Cortex of kidney (tissue), 1 donor: ENCODE results near the gene RAB3C.
"Not testable (repeated sequence)": the region's sequence is repeated elsewhere in the genome, so short reads cannot be mapped to it uniquely, and the experiment has no call there.

Experiments used
- DNase-seq: peaks from one replicate; lab custom pipeline; 2025; lab: John Stamatoyannopoulos, UW

RAB3C gene

DNA sequence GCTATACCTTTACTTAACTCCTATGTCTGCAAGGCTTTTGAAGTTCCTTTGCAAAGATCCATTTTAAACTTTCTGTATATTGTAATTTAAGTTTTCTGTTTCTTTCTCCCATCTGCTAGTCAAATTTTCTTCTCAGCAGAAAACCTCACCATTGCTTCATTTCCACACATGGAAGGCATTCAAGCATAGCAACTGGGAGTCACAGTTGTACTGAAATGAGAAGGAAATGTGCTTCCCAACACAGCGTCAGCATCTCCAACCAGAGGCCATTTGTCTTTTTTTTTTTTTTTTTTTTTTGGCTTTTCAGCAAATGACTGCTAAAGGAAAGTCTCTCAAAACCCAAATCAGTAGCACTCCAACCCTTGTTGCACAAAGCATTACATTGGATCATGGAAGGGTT is 92.5 kb downstream of the RAB3C start:
- DNase-seq: no peak

- DNase-seq: no peak
Observed at GRCh38 chr5:58677650-58678049, 94.8 kb downstream of the RAB3C start.

GRCh38 chr5:58680503-58680902 is 97.6 kb downstream of the RAB3C start:
- no peak for DNase-seq

DNA sequence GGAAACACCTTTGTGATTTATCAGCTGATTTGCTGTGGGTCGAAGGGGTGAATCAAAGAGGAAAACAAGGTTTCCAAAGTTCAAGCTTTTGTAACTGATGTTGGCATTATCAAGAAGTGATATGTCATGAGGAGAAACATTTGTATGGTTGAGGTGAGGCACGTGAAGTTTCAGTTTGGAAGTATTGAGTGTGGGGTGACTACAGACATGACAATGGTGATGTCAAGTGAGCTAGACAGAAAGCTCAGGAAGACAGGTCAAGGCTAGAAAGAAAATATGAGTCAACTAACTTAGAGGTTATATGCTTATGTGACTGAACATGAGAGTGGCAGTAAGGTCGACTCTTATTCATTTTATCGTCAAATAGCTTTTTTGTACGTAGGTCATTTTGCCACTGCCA is 99.1 kb downstream of the RAB3C start:
- no peak for DNase-seq

DNA sequence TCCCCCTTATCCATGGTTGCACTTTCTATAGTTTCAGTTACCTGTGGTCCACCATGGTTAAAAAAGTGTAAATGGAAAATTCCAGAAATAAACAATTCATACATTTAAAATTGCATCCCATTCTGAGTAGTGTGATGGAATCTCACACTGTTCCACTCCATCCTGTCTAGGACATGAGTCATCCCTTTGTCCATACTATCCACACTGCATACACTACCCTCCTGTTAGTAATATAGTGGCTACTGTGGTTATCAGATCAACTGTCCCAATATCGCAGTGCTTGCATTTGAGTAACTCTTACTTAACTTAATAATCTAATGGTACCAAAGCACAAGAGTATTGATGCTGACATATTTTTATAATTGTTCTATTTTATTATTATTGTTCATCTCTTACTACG is 100.7 kb downstream of the RAB3C start:
- no peak for DNase-seq

- no peak for DNase-seq
Observed at GRCh38 chr5:58687079-58687478, 104.2 kb downstream of the RAB3C start.

- DNase-seq: no peak
Observed at GRCh38 chr5:58687595-58687994, 104.7 kb downstream of the RAB3C start.

DNA sequence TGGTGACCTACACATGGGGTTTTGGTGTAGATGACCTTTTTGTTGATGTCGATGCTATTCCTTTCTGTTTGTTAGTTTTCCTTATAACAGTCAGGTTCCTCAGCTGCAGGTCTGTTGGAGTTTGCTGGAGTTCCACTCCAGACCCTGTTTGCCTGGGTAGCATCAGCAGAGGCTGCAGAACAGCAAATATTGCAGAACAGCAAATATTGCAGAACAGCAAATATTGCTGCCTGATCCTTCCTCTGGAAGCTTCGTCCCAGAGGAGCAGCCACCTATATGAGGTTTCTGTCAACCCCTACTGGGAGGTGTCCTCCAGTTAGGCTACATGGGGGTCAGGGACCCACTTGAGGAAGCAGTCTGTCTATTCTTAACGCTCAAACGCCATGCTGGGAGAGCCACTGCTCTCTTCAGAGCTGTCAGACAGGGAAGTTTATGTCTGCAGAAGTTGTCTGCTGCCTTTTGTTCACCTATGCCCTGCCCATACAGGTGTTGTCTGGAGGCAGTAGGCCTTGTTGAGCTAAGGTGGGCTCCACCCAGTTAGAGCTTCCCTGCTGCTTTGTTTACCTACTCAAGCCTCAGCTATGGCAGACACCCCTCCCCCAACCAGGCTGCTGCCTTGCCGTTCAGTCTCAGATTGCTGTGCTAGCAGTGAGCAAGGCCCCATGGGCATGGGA is 116.3 kb downstream of the RAB3C start:
- DNase-seq: not testable (repeated sequence)

DNA sequence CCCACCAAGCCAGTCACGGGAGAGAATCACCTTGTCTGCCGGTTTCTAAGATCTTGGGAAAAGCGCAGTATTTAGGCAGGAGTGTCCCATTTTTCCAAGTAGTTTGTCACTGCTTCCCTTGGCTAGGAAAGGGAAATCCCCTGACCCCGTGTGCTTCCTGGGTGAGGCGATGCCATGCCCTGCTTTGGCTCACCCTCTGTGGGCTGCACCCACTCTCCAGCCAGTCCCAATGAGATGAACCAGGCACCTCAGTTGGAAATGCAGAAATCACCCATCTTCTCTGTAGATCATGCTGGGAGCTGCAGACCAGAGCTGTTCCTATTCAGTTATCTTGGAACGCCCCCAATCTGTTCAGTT is 116.9 kb downstream of the RAB3C start:
- DNase-seq: no peak

DNA sequence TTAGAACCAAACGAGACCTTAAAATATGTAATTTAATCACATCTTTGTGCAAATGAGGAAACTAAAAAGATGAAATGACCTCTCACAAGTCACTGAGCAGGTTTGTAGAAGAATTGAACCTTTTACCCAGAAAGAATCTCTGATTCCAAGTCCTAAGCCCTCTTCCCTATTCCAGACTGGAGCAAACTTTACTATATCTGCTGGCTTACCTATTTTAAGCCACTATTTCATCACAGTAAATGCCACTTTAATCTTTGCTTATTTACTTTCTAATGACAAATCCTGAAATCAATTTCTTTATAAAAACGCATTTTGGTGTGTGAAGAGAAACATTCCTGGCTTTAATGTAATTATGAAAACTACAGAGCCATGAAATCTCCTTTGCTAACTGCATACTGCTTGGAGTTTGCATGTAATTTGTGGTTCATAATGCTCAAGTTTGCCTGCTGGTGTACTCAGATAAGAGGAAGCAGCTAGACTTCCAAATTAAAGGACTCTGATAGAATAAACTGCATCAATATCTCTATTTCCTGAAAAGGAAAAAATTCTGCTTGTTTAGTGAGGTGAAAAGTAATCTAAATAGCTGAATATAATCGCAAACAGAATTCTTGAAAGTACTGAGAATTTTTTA is 121.2 kb downstream of the RAB3C start:
- DNase-seq: no peak

DNA sequence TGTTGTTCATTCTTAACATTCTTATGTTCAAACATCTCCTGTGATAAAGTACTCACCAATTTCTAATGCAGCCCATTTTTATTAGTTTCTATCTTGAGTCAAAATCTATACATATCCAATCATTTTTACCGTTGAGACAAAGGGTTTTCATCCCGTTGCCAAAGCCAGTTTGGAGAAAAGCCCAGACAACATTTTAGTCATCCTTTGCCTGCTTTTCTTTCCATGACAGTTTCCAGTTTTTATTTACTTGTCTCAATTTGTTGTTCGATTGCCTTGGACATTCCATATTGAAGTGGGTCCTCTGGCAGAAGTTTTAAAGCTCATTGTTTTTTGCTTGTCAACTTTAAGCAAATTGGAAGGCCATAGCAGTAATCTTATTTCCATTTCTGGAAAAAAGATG is 123.9 kb downstream of the RAB3C start:
- no peak for DNase-seq

DNA sequence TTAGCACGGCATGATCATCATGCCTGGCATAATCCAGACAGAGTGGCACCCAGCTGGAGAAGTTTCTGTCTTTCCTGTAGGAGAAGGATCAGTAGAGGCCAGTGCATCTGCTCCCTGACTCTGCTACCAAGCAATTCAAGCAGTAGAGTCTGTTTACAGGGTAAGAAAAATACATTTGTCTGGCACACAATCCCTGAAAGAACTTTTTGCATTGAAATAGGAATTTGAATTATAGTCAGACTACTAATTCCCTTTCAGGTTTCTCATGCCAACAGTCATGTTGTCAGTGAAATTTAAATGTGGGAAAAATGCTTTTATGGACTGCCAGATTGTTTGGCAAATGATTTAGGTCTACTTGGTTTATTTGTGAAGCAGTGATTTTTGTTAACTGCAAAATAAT is 125.6 kb downstream of the RAB3C start:
- no peak for DNase-seq

DNA sequence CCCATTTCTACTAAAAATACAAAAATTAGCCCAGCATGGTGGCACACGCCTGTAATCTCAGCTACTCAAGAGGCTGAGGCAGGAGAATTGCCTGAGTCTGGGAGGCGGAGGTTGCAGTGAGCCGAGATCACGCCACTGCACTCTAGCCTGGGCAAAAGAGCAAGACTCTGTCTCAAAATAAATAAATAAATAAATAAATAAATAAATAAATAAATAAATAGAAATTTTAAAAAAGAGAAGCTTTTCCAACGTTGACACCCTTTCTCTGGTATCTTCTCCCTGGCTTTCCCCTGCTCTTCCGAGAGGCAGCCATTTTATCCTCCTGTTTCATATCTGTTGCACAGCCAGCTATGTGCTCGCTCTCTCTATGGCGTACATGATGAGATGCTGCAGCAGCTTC is 127.5 kb downstream of the RAB3C start:
- not testable (repeated sequence) for DNase-seq

- DNase-seq: no peak
Observed at GRCh38 chr5:58710871-58711270, 128.0 kb downstream of the RAB3C start.

GRCh38 chr5:58711965-58712364 is 129.1 kb downstream of the RAB3C start:
- DNase-seq: no peak

DNA sequence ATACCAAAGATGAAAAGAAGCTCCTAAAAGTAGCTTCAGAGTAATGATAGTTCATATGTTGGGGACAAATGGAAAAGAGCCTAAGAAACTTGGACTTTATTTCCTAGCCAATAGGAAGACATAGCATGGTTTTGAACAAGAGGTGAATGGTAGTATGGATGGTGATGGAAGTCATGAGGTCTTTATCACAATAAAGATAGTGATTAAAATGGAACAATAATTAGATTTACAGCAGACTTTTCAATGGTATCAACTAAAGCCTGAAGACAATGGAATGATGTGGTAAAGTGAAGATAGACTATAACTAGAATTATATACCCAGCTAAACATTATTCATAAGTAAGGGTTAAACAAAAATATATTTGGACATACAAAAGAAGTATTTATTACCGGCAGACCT is 131.2 kb downstream of the RAB3C start:
- DNase-seq: no peak

DNA sequence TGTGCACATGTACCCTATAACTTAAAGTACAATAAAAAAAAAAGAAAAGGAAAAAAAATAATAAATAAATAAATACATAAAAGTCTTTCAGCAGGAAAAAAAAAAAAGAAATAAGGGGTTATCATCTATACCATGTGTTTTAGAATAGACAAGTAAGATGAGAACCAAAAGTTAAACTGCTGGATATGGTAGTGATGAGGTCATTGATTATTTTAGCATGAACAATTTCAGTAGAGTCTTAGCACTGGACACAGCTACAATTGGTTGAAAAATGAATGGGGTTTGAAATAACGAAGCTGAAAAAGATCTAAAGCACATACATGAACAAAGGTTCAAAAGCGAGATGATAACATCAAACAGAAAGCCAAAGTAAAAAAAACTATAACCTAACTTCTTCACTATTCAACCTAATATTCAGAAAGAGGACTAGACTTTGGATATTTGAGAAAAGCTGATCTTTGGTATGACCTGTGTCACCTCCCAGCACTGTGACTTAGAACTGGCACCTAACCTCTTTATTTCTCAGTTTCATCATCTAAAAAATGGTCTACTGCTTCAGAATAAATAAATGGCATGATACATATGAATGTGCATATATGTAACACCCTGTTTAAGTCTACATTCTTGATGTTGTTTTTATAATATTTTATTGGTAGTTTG is 133.3 kb downstream of the RAB3C start:
- DNase-seq: no peak

- no peak for DNase-seq
Observed at GRCh38 chr5:58716713-58717112, 133.8 kb downstream of the RAB3C start.

DNA sequence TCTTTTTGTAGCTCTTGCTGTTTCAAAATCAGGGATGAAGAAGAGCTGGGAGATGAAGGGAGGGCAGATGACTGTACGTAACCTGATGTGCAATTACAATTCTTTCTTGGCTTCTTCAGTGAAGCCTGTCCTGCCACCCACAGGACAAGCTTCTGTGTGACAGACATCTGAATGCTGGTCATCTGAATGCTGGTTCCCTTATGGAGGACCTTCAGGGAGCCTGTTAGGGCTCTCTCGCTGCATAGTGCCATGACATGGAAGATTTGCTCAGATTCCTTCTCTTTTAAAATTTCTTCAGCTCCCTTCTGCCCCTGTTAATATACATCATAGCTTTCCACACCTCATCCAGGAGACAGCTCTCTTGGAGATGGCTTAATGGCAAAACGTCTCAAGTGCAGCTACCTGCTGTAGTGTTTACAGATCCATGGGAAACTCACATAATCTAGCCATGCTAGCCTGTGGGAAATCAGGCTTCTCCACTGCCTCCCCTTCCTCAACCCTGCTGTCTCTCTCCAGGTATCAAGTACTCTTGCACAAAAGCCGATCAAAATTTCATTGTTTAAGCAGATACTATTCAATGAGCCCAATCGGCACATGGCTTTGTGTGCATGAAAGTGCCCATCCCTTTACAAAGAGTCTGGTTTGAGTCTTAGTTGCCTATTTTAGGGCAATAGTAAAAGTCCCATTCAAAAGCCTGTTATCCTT is 134.6 kb downstream of the RAB3C start:
- no peak for DNase-seq

GRCh38 chr5:58718269-58718978 is 135.5 kb downstream of the RAB3C start:
- DNase-seq: no peak

- no peak for DNase-seq
Observed at GRCh38 chr5:58722160-58722559, 139.3 kb downstream of the RAB3C start.

- DNase-seq: no peak
Observed at GRCh38 chr5:58724992-58725391, 142.1 kb downstream of the RAB3C start.
